GM20431 (cell line): ENCODE measurements around the gene LTBP1.
"Not testable (repeated sequence)": the region's sequence is repeated elsewhere in the genome, so short reads cannot be mapped to it uniquely, and the experiment has no call there.

Experiments
- in situ Hi-C: fragments of 300-500 bp; cut with MseI, MboI; formaldehyde crosslinking; loops from one replicate; pipeline ENCODE4 v1.15.0; 2020; ENCODE audit warnings: low sequenced_read_pairs; ENCODE audit not compliant: unreplicated experiment

Gene LTBP1

DNA sequence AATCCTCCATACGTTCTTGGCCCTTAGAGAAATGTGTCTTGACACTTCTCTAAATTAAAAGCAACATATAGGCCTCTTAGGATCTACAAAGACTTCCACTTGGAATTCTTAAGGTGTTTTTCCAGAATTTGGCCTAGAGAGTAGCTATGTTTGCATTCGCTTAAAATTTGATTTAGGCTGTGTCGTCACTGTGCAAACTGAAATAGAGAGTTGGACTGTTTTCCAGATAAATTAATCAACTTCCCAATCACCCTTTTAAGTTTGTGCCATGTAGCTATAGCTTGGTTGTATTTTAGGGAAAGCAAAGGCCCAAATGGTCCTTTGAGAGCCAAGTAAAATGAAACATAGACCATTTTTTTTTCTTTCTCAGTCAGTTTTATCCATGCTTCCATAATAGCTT lies 401.1 kb downstream of the LTBP1 start:
- in situ Hi-C loops = no loop called here

DNA sequence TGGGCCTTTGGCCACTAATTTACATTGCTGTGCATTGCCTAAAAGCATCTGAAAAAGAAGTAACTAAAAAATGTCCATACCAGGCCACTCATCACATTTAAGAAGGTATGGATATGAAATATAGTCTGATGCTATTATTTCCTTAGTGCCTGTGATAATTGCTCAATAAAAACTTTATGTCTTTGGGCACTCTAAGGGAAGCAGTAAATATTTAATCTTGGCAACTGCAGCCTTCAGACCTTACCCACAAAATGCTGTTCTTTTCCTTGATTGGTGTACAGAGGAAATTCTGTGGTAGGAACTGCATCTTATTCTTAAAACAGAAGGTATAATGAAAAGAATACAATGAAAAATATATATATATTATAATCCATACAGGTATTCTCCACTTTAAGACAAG lies 403.9 kb downstream of the LTBP1 start:
- in situ Hi-C loops = no loop called here

- in situ Hi-C loops = no loop called here
Measured at GRCh38 chr2:33351781-33352180, 405.0 kb downstream of the LTBP1 start.

DNA sequence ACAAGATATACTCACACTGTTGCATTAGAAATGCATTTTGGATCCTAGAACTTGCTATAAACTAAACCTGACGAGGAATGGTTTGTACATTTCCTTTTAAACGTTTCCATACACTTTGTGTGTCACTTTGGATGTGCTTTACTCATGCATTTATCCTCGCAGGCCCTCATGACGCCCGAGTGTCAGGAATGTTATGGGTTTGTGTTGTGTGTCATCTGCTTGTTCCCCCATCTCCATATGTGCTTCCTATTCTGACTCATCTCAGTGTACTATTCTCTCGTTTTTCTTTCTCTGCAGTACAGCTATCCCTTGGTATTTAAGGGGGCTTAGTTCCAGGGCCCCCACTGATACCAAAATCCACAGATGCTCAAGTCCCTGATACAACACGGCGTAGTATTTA lies 408.2 kb downstream of the LTBP1 start:
- in situ Hi-C loops = no loop called here

DNA sequence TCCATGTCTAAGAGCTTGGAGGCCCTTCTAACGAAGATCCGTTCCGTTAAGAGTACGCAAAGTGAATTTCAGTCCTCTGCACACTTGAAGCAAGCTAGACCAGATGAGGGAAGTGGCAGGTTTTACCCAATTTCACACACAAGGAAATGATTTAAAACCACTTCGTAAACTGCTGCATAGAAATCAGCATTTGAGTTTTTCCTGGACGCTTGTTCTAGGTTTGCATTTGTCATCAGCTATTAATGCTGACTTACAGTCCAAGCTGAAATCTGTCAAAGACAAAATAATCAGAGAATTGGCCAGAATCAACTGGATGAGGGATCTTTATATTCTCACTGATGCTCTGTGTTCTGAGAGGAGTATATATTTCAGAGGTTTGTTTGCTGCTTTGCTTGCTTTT lies 412.1 kb downstream of the LTBP1 start:
- in situ Hi-C loops = no loop called here

GRCh38 chr2:33363325-33364298 lies 416.9 kb downstream of the LTBP1 start:
- in situ Hi-C loops = no loop called here

GRCh38 chr2:33365264-33365970 lies 418.7 kb downstream of the LTBP1 start:
- in situ Hi-C loops = no loop called here

DNA sequence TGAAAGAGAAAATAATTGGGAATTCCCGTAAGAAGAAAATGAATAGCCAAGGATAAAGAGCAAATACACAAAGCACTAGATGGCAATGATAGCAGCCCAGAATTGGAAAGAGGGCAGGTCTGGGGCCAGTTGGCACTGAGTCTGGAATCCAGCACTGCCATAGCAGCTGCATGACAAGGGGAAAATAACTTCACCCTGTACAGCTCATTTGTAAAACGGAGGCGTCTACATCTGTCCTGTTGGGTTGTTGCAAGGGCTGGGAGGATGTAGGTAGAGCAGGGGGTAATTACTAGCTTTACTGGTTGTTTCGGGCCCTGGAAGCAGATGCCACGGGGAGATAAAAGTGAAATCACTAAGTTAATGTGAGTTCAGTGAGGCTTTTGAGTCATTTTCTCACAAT lies 419.7 kb downstream of the LTBP1 start:
- in situ Hi-C loops = no loop called here

DNA sequence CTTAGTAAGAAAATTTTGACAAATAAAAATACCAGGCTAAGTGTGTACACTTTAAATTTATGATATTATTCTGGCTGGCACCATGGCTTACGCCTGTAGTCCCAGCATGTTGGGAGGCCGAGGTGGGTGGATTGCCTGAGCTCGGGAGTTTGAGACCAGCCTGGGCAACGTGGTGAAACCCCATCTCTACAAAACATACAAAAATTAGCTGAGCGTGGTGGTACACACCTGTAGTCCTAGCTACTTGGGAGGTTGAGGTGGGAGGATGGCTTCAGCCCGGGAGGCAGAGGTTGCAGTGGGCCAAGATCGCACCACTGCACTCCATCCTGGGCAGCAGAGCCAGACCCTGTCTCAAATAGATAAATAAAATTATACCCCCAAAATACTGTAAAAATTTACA lies 421.8 kb downstream of the LTBP1 start:
- in situ Hi-C loops = not testable (repeated sequence)

DNA sequence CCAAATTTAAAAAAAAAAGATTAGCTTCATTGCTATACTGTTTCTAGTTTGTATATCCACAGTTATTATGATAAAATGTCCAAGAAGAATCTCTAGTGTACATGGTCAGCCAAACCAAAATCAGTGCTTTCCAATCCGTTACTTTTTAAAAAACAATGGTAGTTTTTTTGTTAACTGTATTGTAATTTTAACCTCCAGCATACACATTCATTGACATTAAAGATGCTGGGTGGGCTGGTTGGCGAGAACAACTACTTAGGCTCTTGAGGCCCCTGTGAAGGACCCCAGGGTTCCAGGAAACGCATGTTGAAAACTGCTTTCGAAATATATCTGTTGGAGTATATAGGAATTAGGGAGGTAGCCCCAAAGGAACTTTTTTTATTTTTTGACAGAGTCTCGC lies 422.4 kb downstream of the LTBP1 start:
- in situ Hi-C loops = no loop called here

DNA sequence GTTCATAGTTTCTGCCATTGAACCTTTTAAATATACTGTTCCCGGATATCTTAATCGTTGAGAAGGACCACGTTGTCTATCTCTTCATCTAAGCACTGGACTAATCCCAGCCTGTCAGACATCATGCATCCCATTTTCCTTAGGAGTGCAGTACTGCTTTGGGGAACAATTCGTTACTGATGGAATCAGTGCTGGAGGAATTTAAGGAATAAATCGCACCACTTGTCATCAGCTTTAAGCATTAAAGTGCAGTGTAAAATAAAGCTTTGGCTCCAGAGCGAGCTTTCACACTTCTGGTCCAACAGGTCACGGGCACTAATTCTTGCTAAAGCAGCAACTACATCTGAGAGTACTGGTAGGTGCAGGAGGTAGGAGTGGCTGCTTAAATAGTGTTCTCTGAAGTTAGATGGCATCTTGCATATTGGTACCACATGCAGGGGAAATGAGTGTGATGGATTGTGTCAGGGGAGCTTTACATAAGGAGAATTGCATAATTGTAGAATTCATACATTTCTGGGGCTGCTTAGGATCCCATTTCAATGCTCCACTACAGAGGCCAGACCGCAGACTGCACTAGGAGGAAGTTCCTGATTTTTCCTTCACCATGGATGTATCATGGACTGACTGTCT lies 424.0 kb downstream of the LTBP1 start:
- in situ Hi-C loops = no loop called here

- in situ Hi-C loops = no loop called here
Measured at GRCh38 chr2:33371304-33372090, 424.7 kb downstream of the LTBP1 start.

DNA sequence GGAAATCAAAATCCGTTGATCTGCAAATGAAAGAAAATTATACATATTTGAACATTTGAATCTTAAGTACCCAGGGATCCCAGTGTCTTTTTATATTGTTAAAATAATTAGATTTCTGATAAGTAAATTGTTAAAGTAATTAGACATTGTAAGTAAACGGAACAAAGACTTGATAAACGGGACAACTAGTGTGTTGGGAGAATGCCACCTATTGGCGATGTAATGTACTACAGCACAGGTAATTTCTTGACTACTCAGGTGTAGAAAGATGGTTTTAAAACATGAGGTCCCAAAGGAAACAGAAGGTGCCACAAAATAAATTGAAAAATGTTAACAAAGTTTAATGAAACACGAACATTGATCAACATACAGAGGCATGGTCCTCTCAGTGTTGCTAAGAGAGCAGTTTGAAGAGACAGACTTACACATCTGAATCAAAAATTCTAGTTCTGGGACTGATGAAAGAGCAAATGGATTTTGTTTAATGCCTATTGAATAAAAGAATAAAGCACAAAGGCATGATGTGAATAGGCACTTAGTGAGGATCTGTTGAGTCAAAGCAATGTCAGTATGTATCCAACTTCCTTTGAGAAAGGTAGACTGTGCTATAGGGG lies 426.3 kb downstream of the LTBP1 start:
- in situ Hi-C loops = no loop called here

GRCh38 chr2:33373986-33374385 lies 427.2 kb downstream of the LTBP1 start:
- in situ Hi-C loops = no loop called here

GRCh38 chr2:33375054-33375453 lies 428.3 kb downstream of the LTBP1 start:
- in situ Hi-C loops = no loop called here

GRCh38 chr2:33377048-33377447 lies 430.3 kb downstream of the LTBP1 start:
- in situ Hi-C loops = no loop called here

DNA sequence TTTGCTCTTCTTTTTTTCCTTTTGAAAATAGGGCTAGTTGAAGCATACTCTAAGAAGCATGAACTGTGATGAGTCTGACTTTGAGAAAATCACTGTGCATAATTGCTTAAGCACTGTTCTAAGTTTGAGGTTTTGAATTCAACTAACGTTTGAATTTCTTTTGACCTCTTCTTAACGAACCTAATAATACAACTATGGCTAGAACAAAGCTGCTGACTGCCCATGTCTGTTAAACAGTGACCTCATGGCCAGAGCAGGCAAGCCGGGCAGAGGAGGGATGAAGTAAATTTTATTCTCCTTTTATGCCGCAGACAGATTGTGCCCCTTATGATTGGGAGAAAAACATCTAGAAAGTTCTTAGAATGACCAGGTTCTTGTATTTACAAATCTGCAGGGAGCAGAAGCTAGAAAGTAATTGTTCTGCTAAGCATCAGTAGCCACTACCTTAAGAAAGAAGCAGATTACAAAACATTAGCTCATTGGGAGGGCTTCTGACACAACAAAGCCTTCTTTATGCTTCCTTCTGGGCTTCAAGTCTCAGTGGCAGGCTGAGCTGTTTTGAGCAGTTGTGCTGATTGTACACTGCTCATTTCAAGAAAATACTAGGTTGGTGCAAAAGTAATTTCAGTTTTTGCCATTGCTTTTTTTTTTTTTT lies 431.9 kb downstream of the LTBP1 start:
- in situ Hi-C loops = no loop called here

DNA sequence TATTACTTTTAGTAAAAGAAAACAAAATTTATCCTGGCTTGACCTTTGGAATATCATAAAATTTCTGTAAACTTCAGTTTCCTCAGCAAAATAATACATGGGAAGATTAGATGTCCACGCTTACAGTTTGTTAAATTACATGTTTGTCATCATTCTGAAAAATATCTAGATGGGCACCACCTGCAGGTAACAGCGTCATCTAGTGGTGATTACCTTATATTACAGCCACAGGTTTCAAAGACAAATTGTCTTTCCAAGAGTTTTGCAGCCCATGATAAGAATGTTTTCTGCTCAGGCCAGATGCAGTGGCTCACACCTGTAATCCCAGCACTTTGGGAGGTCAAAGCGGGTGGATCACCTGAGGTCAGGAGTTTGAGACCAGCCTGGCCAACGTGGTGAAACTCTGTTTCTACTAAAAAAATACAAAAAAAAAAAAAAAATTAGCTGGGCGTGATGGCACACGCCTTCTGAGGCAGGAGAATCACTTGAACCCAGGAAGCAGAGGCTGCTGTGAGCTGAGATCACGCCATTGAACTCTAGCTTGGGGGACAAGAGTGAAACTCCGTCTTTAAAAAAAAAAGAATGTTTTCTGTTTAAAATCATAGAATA lies 433.4 kb downstream of the LTBP1 start:
- in situ Hi-C loops = no loop called here

DNA sequence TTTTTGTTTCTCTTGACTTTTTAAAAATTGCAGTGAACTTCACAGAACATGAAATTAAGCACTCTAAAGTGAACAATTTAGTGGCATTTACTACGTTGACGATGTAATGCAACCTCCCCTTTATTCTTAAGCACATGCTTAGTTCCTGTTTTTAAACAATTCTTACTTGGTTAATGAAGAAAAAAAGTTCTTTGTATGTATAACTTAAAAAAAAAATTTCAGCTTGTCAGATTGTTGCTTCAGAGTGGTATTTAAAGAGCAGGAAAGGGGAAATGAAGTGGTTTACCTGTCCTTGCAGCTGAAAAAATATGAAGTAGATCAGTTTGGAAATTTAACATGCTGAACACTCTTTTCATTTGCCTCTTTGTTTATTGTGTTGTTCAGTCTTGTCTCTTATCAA lies 434.0 kb downstream of the LTBP1 start:
- in situ Hi-C loops = no loop called here
